Esophagus squamous epithelium (tissue), 4 donors: ENCODE results near the gene RDM1.

Source experiments
- POLR2A ChIP-seq, 4 donors: fragments of 450-650 bp; IDR thresholded peaks; one replicate each; pipeline ENCODE4 v1.6.1; 2017; ENCODE audit warnings: antibody characterized with exemption in 4 of 4, mild to moderate bottlenecking in 4 of 4, moderate library complexity in 3 of 4
- TF ChIP-seq, protein P1 (sequence below), 6 experiments: fragments of 450-650 bp in 4 of 6; fragments of 200-600 bp in 2 of 6; sonication (generic) in 2 of 6; IDR thresholded peaks; one replicate each; pipeline ENCODE4 v1.5.1; 2016 to 2019; ENCODE audit warnings: antibody characterized with exemption in 6 of 6, mild to moderate bottlenecking in 4 of 6, moderate library complexity in 4 of 6

DNA sequence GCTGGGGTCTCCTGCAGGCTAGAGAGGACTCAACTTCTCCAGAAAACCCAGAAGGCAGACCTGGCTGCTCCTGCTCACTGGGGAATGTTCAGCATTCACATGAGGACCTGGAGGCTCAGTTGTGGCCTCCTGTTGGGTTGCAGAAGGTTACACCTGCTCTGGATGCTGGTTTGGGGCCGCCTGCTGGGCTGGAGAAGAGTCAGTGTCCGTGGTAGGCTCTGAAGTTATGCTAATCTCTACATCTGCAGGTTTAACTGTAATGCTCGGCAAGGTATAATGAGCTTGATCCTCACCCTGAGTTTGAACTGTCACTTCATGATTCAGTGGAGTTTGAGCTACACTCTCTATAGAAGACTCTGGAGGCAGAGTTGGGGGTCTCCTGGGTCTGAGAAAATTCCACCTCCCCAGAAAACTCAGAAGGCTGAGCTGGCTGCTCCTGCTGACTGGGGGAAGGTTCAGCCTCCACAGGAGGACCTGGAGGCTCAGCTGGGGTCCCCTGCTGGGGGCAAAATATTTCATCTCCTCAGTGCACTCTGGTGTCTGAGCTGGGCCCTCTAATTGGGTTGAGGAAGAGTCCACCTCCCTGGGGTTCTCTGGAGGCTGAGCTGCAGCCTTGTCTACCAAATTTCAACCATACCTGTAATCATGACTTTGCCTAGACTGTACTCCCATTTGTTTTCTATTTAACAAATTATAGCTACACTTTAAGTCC, 23.5 kb downstream of the RDM1 start:
- TF ChIP-seq, protein P1, sequence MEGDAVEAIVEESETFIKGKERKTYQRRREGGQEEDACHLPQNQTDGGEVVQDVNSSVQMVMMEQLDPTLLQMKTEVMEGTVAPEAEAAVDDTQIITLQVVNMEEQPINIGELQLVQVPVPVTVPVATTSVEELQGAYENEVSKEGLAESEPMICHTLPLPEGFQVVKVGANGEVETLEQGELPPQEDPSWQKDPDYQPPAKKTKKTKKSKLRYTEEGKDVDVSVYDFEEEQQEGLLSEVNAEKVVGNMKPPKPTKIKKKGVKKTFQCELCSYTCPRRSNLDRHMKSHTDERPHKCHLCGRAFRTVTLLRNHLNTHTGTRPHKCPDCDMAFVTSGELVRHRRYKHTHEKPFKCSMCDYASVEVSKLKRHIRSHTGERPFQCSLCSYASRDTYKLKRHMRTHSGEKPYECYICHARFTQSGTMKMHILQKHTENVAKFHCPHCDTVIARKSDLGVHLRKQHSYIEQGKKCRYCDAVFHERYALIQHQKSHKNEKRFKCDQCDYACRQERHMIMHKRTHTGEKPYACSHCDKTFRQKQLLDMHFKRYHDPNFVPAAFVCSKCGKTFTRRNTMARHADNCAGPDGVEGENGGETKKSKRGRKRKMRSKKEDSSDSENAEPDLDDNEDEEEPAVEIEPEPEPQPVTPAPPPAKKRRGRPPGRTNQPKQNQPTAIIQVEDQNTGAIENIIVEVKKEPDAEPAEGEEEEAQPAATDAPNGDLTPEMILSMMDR (IDR thresholded peaks at IDR 0.05) = no peak
- no peak for TF ChIP-seq POLR2A (IDR thresholded peaks at IDR 0.05)
